Testis (tissue), 3 donors: Measurements from ENCODE around the gene YDJC. TPM values are rescaled to one million over a fixed set of nuclear protein-coding genes. Genes with fewer than 3 reads are reported as not detected.
"Not testable (repeated sequence)": the region's sequence is repeated elsewhere in the genome, so short reads cannot be mapped to it uniquely, and the experiment has no call there.

ENCODE experiments used
- DNase-seq: peaks from one replicate; pipeline ENCODE4 v3.0.0-alpha.2; 2019
- H3K27ac ChIP-seq, 2 donors: fragments of 200-600 bp; sonication (generic); one replicate each; pipeline ENCODE4 v1.5.1; 2019
- H3K27me3 ChIP-seq: fragments of 200-600 bp; sonication (generic); one replicate; pipeline ENCODE4 v1.5.1; 2019
- H3K36me3 ChIP-seq: fragments of 200-600 bp; sonication (generic); one replicate; pipeline ENCODE4 v1.5.1; 2017; ENCODE audit warnings: low read depth; ENCODE audit errors: missing control alignments
- H3K4me1 ChIP-seq: fragments of 200-600 bp; sonication (generic); one replicate; pipeline ENCODE4 v1.5.1; 2019
- H3K4me3 ChIP-seq, 2 donors: fragments of 200-600 bp; sonication (generic); one replicate each; pipeline ENCODE4 v1.5.1; 2017 to 2019
- H3K9me3 ChIP-seq: fragments of 200-600 bp; sonication (generic); one replicate; pipeline ENCODE4 v1.5.1; 2017
- CTCF ChIP-seq, 3 experiments: fragments of 450-650 bp in 2 of 3; fragments of 200-600 bp in 1 of 3; sonication (generic) in 1 of 3; IDR thresholded peaks; one replicate each; pipeline ENCODE4 v1.5.1; 2016 to 2019; ENCODE audit warnings: antibody characterized with exemption in 3 of 3, mild to moderate bottlenecking in 2 of 3, moderate library complexity in 1 of 3
- POLR2A ChIP-seq: fragments of 450-650 bp; IDR thresholded peaks from one replicate; pipeline ENCODE4 v1.6.1; 2017; ENCODE audit warnings: antibody characterized with exemption, mild to moderate bottlenecking, moderate library complexity
- WGBS, 2 donors: methylation state at CpG; one replicate each; pipeline ENCODE4 v1.1.5; 2018; 5-methylcytosine and 5-hydroxymethylcytosine counted together
- intact Hi-C: fragments of 100-400 bp; cut with DNase I; formaldehyde crosslinking; loops from one replicate; pipeline ENCODE4 v1.15.1; 2023; ENCODE audit warnings: low total_unique reads
- polyA plus RNA-seq: library from polyadenylated mRNA; stranded (reverse); fragments of 350-450 nt; fragmentation: Illumina TruSeq; extraction: RNeasy Lipid Tissue Mini Kit (QIAGEN cat#74804); gene quantifications from one replicate; pipeline ENCODE4 v1.2.3, GENCODE V29; 2014; ENCODE audit warnings: low read depth, low replicate concordance; ENCODE audit not compliant: insufficient read depth
- total RNA-seq, 2 donors: library from RNA; depleted of rRNA; stranded (reverse); fragments of >200 nt; gene quantifications; one replicate each; pipeline ENCODE4 v1.2.3, GENCODE V29; 2016

Gene YDJC
- total and polyA plus RNA-seq, 3 donors from 2014 or later, result 9.9 to 37.1 (median 36.5) TPM

DNA sequence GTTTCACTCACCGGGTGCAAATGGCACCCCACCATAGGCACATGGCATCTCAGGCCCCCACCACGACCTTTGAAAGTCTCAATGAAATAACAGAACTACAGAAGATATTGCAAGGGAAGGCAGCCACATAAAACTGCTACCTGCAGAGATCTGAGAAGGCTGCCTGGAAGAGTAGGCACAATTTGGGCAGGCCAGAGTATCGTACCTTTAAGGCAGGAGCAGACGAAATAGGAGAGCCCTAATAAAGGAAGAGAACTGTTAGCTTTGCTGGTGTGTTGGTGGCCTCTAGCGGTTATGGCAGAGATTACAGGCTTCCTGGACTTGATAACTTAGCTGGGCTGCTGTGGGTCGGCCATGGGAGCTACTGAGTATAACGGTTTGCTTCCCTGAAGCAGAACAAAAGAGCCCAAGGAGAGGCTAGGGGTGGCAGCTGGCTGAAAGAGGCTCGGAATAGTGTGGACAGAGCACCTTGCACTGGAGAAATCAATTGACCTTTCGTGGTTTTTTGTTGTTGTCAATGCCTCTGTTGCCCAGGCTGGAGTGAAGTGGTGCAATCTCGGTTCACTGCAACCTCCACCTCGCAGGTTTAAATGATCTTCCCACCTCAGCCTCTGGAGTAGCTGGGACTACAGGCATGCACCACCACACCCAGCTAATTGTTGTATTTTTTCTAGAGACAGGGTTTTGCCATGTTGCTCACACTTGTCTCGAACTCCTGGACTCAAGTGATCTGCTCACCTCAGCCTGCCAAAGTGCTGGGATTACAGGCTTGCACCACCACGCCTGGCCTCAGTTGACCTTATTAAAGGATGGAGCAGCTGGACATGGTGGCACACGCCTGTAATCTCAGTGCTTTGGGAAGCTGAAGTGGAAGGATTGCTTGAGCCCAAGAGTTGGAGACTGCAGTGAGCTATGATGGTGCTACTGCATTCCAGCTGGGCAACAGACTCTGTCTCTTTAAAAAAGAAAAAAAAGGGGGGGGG is 17.1 kb upstream of the YDJC start:
- WGBS, 2 donors, result 50 to 54% methylated on average over 13 to 14 of the region's 14 CpGs
- peak; percentile 92 for DNase-seq
- Histone ChIP-seq H3K4me1 (peaks cover 14% of the 10 kb centered on the region), H3K9me3 (no peaks in the 10 kb centered on the region), H3K4me3 (no peak overlapping the region), H3K36me3 (no peaks in the 10 kb centered on the region), H3K27me3 (no peaks in the 10 kb centered on the region), H3K27ac (no peak overlapping the region)
- intact Hi-C loops, result no loop called here
- no peak for TF ChIP-seq POLR2A
- TF ChIP-seq CTCF (IDR thresholded peaks at IDR 0.05), result peak; percentile 66 to 81 (median 76)

- WGBS, 2 donors, result 79 to 90% methylated on average over 6 of the region's 6 CpGs
These were observed 15.7 kb upstream of the YDJC start for GRCh38 chr22:21645513-21645912.

GRCh38 chr22:21643533-21644357 is 13.9 kb upstream of the YDJC start:
- Histone ChIP-seq H3K4me1 (peaks cover 4% of the 10 kb centered on the region), H3K27ac (no peak overlapping the region), H3K9me3 (no peaks in the 10 kb centered on the region), H3K4me3 (no peak overlapping the region), H3K36me3 (no peaks in the 10 kb centered on the region), H3K27me3 (no peaks in the 10 kb centered on the region)
- intact Hi-C loops, result no loop called here
- no peak for TF ChIP-seq POLR2A
- TF ChIP-seq CTCF (IDR thresholded peaks at IDR 0.05), result no peak
- no peak for DNase-seq
- WGBS, 2 donors, result 86 to 87% methylated on average over 15 to 22 of the region's 22 CpGs

More at GRCh38 chr22:21645513-21645912, 15.7 kb upstream of the YDJC start:
- H3K27ac ChIP-seq, intact Hi-C loops, H3K36me3 ChIP-seq, H3K27me3 ChIP-seq, H3K9me3 ChIP-seq, DNase-seq, H3K4me1 ChIP-seq, H3K4me3 ChIP-seq: not testable (repeated sequence)

DNA sequence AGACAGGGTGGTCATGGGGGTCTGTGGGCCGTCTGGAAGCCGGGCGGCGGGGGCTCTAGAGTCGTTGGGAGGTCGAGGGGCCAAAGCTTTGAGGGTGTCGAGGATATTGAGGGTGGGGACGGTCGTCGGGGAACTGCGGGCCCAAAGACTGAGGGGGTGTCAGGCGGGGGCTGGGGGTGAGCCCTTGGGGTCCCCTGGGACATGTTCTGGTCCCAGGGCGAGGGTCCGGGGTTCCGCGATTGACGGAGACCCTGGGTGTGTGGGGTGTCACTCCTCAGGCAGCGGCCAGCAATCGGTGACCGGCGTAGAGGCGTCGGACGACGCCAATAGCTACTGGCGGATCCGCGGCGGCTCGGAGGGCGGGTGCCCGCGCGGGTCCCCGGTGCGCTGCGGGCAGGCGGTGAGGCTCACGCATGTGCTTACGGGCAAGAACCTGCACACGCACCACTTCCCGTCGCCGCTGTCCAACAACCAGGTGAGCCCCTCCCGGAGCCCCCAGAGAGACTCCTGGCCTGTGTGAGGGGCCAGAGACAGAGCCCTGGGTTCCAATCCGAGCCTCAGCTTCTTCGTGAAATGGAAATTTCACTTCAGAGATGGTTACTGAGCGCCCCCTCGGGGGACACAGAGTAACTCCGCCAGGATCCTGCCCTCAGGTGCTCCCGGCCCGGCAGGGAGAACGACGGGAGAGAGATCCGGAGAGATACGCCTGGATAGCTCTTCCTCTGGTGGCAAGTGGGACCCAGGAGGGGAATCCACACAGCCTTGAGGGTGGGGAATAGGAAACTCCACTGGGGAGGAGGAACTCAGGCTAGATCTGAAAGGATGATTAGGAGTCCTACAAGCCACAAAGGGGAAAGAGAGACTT is 13.0 kb upstream of the YDJC start:
- H3K36me3 ChIP-seq, result no peaks in the 10 kb centered on the region
- intact Hi-C loops, result no loop called here
- peaks cover 4% of the 10 kb centered on the region for H3K4me1 ChIP-seq
- no peak for TF ChIP-seq POLR2A
- TF ChIP-seq CTCF (IDR thresholded peaks at IDR 0.05), result peak; percentile 12 to 43 (median 30)
- peak overlapping the region; percentile 63 to 66 for H3K4me3 ChIP-seq
- WGBS, 2 donors, result 1 to 5% methylated on average over 13 to 46 of the region's 56 CpGs
- no peak overlapping the region for H3K27ac ChIP-seq
- H3K27me3 ChIP-seq, result no peaks in the 10 kb centered on the region
- no peak for DNase-seq
- no peaks in the 10 kb centered on the region for H3K9me3 ChIP-seq
